ENCODE measurements around the gene STK38L. TPM values are rescaled to one million over a fixed set of nuclear protein-coding genes. Genes with fewer than 3 reads are reported as not detected.
A peak's percentile ranks its signal among the peaks of the same experiment; 100 is the strongest.

Gene STK38L
- polyA plus RNA-seq, 1 donor (not counting 4 experiments of a cell fraction or from before 2014, with no cell fraction given) = 25.4 TPM

DNA sequence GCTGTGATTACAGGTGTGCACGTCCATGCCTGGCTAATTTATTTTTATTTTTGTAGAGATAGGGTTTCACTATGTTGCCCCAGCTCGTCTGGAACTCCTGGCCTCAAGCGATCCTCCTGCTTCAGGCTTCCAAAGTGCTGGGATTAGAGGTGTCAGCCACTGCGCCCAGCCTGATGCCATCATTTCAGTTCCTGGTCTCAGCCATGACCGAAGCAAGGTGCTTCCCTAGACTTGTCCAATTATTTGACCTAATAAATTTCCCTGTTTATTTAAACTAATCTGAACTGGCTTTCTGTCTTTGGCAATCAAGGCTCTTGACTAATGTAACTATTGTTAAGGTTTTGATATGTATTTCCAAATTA, 24.4 kb upstream of the STK38L start:
- H3K9ac ChIP-seq (ENCODE audit: control insufficient read depth, extremely low read depth, insufficient read depth, low read length) = no peak overlapping the region
- no peaks in the 10 kb centered on the region for H3K9me1 ChIP-seq (ENCODE audit: control insufficient read depth, extremely low read depth, insufficient read depth, low read length)
- H3K36me3 ChIP-seq (ENCODE audit: control insufficient read depth in 2 of 2, extremely low read depth in 1 of 2, insufficient read depth in 2 of 2, low read length in 2 of 2) = no peaks in the 10 kb centered on the region
- H3K4me2 ChIP-seq (ENCODE audit: control insufficient read depth, extremely low read depth, insufficient read depth, low read depth, low read length) = no peak overlapping the region
- no peak for TF ChIP-seq EZH2 (IDR thresholded peaks at IDR 0.05; ENCODE audit: low read length)
- TF ChIP-seq, protein P1, sequence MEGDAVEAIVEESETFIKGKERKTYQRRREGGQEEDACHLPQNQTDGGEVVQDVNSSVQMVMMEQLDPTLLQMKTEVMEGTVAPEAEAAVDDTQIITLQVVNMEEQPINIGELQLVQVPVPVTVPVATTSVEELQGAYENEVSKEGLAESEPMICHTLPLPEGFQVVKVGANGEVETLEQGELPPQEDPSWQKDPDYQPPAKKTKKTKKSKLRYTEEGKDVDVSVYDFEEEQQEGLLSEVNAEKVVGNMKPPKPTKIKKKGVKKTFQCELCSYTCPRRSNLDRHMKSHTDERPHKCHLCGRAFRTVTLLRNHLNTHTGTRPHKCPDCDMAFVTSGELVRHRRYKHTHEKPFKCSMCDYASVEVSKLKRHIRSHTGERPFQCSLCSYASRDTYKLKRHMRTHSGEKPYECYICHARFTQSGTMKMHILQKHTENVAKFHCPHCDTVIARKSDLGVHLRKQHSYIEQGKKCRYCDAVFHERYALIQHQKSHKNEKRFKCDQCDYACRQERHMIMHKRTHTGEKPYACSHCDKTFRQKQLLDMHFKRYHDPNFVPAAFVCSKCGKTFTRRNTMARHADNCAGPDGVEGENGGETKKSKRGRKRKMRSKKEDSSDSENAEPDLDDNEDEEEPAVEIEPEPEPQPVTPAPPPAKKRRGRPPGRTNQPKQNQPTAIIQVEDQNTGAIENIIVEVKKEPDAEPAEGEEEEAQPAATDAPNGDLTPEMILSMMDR (optimal IDR thresholded peaks at IDR 0.05 in 1 of 3, IDR thresholded peaks at IDR 0.05 in 1 of 3, conservative IDR thresholded peaks at IDR 0.05 in 1 of 3; ENCODE audit: extremely low read depth in 1 of 3, insufficient read depth in 2 of 3, low read length in 3 of 3) = no peak
- FAIRE-seq (no peak), DNase-seq (ENCODE audit: low read depth, low spot score) (no peak)
- H3K4me3 ChIP-seq (ENCODE audit: control insufficient read depth in 2 of 3, extremely low read depth in 1 of 3, insufficient read depth in 2 of 3, low read depth in 1 of 3, low read length in 3 of 3) = no peak overlapping the region
- no peaks in the 10 kb centered on the region for H4K20me1 ChIP-seq (ENCODE audit: control insufficient read depth, extremely low read depth, insufficient read depth, low read length)
- no peak overlapping the region for H2AFZ ChIP-seq (ENCODE audit: control insufficient read depth, low read length)
- dilution Hi-C loops (cut with MboI; ENCODE audit: extremely low pct_ligation_motif_present, low sequenced_read_pairs) = no loop called here
- H3K9me3 ChIP-seq (ENCODE audit: control insufficient read depth, low read depth, low read length) = no peaks in the 10 kb centered on the region
- H3K79me2 ChIP-seq (ENCODE audit: control insufficient read depth, insufficient read depth, low read length) = no peaks in the 10 kb centered on the region
- no peaks in the 10 kb centered on the region for H3K4me1 ChIP-seq (ENCODE audit: control insufficient read depth, extremely low read depth, insufficient read depth, low read length)
- H3K27ac ChIP-seq (ENCODE audit: control insufficient read depth, insufficient read depth, low read length) = no peak overlapping the region
- no peaks in the 10 kb centered on the region for H3K27me3 ChIP-seq (ENCODE audit: control insufficient read depth, extremely low read depth, insufficient read depth, low read length)

DNA sequence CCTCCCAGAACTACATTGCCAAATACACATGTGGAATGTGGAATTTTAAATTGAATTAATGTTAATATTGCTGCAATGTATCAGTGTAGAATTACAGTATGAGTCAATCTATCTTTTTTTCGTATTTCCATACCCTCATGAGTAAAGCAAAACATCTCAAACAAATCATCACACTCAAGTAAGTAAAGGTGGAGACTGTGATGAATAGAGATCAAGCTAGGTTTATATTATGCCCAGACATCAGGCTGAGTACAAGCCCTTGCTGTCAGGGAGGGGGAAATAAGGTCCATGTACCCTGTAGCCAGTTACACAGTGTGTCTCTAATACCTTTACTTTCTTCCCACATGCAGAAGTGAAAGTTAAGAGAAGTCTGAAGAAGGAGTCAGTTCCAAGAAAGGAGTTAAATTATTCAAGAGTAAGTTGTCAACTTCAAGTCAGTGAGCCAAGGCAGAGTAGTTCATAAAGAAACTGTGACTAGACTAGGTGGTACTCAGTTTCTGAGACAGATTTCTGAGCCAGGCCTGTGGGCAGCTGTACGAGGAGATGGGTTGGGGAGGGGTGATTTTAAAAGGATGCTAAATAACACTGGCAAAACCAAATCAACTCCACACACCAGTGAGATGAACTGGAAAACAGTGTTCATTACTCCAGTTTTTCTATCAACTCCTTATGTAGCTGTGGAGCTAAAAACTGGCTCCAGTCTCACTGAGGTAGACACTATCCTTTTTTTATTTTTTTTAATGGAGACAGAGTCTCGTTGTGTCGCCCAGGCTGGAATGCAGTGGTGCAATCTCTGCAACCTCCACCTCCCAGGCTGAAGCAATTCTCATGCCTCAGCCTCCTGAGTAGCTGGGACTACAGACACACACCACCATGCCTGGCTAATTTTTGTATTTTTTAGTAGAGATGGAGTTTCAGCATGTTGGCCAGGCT, 23.8 kb upstream of the STK38L start:
- no peak for DNase-seq (ENCODE audit: low read depth, low spot score)
- peak overlapping the region; percentile 68 for H2AFZ ChIP-seq (ENCODE audit: control insufficient read depth, low read length)
- no peaks in the 10 kb centered on the region for H3K27me3 ChIP-seq (ENCODE audit: control insufficient read depth, extremely low read depth, insufficient read depth, low read length)

More for the DNA sequence above, 23.8 kb upstream of the STK38L start:
- TF ChIP-seq, protein P1 (optimal IDR thresholded peaks at IDR 0.05 in 1 of 3, IDR thresholded peaks at IDR 0.05 in 1 of 3, conservative IDR thresholded peaks at IDR 0.05 in 1 of 3; ENCODE audit: extremely low read depth in 1 of 3, insufficient read depth in 2 of 3, low read length in 3 of 3) = no peak
- no peak for TF ChIP-seq EZH2 (IDR thresholded peaks at IDR 0.05; ENCODE audit: low read length)
- Histone ChIP-seq H3K4me2 (ENCODE audit: control insufficient read depth, extremely low read depth, insufficient read depth, low read depth, low read length) (no peak overlapping the region), H4K20me1 (ENCODE audit: control insufficient read depth, extremely low read depth, insufficient read depth, low read length) (no peaks in the 10 kb centered on the region), H3K9me1 (ENCODE audit: control insufficient read depth, extremely low read depth, insufficient read depth, low read length) (no peaks in the 10 kb centered on the region), H3K9me3 (ENCODE audit: control insufficient read depth, low read depth, low read length) (no peaks in the 10 kb centered on the region), H3K79me2 (ENCODE audit: control insufficient read depth, insufficient read depth, low read length) (no peaks in the 10 kb centered on the region), H3K36me3 (ENCODE audit: control insufficient read depth in 2 of 2, extremely low read depth in 1 of 2, insufficient read depth in 2 of 2, low read length in 2 of 2) (no peaks in the 10 kb centered on the region), H3K9ac (ENCODE audit: control insufficient read depth, extremely low read depth, insufficient read depth, low read length) (no peak overlapping the region), H3K4me1 (ENCODE audit: control insufficient read depth, extremely low read depth, insufficient read depth, low read length) (peaks cover 2% of the 10 kb centered on the region), H3K4me3 (ENCODE audit: control insufficient read depth in 2 of 3, extremely low read depth in 1 of 3, insufficient read depth in 2 of 3, low read depth in 1 of 3, low read length in 3 of 3) (no peak overlapping the region), H3K27ac (ENCODE audit: control insufficient read depth, insufficient read depth, low read length) (no peak overlapping the region)
- no peak for FAIRE-seq
- dilution Hi-C loops (cut with MboI; ENCODE audit: extremely low pct_ligation_motif_present, low sequenced_read_pairs) = no loop called here
